GM12865 (cell line): ENCODE measurements around the gene KANK2.

Experiments
- DNase-seq: peaks from one replicate; pipeline ENCODE4 v3.0.0; 2010; ENCODE audit warnings: low read depth
- H3K4me3 ChIP-seq: 2 replicates; pipeline ENCODE4 v1.5.1; 2011; ENCODE audit warnings: mild to moderate bottlenecking, low read depth, low read length, control low read depth
- TF ChIP-seq, protein P1 (sequence below): IDR thresholded peaks from 2 replicates; pipeline ENCODE4 v1.5.1; 2011; ENCODE audit warnings: low read length, control low read depth, low read depth, inconsistent platforms; ENCODE audit not compliant: insufficient read depth; ENCODE audit errors: missing control alignments

The KANK2 gene

DNA sequence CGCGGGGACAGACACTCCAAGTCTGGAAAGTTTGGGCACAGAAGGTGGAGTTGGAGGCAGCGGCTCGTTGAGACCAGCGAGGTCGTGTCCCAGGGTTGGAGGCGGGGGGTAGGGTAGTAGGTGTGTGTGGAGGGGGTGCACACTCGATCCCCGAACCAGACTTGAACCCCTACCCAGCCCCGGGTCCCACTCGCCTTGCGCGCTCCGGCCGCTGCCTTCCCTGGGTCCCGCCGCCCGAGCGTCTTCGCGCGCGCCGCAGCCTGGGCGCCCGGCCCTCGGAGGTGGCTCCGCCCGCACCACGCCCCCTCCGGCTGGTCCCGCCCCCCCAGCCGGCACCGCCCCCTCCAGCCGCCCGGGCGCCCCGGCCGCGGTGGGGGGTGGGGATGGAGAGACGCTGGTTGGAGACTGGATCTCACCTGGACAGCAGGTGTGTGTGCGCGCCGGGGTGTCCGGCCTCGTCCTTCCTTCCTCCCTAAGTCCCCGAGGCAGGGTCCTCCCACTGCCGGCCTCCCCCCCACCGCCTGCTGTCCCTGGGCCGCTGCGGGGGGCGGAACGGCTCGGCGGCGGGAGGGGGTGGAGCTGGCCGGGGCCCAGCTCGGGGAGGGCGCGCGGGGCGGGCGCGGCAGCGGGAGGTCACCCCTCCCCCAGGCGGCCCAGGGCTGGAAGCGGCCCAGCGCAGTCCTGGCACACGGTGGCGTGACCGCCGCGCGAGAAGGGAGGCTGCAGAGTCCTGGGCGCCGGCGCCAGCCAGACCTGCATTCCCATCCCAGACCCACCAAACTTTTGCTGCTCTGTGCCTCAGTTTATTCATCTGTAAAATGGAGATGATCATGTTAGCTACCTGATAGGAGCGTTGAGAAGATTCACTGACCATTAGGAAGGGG lies at the start of gene KANK2:
TSS of gene KANK2 (minus strand) at position 255 of the 884 bp plus-strand sequence. CDS start 3,034 bp downstream, outside the sequence.
- TF ChIP-seq, protein P1, sequence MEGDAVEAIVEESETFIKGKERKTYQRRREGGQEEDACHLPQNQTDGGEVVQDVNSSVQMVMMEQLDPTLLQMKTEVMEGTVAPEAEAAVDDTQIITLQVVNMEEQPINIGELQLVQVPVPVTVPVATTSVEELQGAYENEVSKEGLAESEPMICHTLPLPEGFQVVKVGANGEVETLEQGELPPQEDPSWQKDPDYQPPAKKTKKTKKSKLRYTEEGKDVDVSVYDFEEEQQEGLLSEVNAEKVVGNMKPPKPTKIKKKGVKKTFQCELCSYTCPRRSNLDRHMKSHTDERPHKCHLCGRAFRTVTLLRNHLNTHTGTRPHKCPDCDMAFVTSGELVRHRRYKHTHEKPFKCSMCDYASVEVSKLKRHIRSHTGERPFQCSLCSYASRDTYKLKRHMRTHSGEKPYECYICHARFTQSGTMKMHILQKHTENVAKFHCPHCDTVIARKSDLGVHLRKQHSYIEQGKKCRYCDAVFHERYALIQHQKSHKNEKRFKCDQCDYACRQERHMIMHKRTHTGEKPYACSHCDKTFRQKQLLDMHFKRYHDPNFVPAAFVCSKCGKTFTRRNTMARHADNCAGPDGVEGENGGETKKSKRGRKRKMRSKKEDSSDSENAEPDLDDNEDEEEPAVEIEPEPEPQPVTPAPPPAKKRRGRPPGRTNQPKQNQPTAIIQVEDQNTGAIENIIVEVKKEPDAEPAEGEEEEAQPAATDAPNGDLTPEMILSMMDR, result no peak
- peak; percentile 85 for DNase-seq
- peak within 1 kb of the TSS; percentile 92 for H3K4me3 ChIP-seq

DNA sequence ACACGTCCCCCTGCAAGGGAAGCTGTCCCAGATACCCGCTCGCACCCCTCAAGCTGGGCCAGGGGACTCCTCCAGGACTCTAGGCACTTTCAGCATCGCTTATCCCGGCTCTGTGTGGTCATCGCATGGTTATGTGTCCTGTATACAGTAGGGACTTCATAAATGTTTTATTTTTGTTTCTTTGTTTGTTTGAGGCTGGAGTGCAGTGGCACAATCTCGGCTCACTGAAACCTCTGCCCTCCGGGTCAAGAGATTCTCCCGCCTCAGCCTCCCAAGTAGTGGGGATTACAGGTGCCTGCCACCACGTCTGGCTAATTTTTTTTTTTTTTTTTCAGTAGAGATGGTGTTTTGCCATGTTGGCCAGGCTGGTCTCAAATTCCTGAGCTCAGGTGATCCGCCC lies 49.6 kb upstream of the KANK2 start:
- TF ChIP-seq, protein P1, result no peak
- DNase-seq, result no peak
- no peak overlapping the region for H3K4me3 ChIP-seq

DNA sequence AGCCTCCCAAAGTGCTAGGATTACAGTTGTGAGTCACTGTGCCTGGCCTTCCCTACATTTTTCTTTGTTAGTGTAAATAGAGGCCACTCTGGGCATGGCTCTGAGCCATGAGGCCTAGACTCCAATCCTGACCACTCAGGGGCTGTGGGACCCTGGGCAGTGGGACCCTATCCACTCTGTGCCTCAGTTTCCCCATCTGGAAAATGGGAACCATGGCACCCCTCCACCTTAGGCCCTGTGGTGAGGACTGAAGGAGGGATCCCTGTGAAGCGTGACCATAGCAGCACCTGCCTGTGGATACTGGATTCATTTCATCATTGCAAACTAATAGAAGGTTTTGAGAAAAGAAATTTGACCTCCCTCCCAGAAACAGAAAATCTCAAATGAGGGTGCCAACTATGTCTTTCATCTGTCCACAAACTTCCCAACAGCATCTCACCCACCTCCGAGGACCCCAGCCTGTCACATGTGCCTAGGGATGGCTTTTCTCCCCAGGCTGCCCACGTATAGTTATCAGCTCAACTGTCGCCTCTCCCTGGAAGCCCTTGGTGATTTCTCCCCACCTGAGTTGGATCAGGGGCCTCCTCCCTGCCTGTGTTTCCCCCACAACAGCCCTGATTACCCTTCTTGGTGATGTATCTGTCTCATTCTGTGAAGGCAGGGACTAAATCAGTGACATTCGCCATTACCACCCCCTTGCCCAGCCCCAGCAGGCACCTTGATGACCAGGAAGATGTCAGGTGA lies 47.7 kb upstream of the KANK2 start:
- TF ChIP-seq, protein P1, result no peak
- no peak overlapping the region for H3K4me3 ChIP-seq
- DNase-seq, result no peak

DNA sequence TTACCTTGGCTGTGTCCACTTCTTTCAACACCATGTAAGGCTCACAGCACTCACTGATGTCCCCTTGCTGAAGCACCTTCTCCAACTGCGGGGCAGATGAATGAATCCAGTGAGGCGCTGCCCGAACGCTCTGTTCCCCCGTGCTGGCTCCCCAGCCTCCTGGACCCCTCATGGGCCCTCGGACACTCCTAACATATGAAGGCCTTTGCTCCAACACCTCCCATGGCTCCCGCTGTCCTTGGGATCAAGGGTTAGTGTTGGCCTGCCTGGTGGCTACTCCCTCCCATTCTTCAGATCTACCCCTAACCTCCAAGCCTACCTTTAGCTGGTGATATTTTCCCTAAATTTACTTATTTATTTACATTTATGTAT lies 46.4 kb upstream of the KANK2 start:
- DNase-seq, result no peak
- TF ChIP-seq, protein P1, result no peak
- no peak overlapping the region for H3K4me3 ChIP-seq

DNA sequence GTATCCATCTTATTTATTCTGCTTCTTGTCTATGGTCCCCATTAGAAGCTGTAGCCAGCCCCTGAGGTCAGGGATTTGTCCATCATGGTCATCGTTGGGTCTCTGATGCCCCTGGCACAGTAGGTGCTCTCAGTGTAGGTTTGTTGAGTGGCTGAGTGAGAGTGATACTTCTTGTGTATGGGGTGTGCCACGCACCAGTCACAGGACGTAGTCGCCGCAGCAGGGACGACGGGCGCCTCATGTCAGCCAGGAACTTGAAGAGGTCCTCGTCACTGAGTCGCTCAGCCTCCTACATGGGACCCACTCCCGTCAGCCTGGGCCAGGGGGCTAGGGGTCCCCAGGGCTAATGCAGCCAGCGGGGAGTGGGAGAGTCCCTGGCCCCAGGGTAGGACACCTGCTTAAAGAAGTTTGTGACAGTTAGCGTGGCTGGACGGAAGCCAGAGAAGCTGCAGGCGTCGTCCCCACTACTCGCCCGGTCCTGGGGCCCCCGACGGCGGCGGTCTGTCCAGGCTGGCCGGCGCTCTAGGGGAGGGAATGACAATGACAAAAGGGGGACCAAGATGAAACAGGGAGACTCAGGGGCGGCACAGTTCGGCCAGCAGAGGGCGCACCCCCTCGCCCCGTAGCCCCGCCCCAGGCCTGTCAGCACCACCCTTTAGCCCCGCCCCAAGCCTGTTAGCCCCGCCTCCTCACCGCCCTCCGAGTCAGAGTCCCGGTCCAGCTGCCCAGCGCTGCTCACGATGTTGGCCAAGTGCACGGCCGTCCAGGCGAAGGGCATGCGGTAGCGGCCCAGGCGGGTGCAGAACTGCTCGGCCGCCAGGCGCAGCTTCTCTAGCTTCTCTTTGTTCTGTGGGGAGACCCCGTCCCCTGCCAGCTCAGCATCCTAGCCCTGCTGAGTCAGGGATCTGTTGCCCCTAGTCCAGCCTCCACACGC lies 45.8 kb upstream of the KANK2 start:
- no peak overlapping the region for H3K4me3 ChIP-seq
- TF ChIP-seq, protein P1, result peak; percentile 92
- peak; percentile 87 for DNase-seq

DNA sequence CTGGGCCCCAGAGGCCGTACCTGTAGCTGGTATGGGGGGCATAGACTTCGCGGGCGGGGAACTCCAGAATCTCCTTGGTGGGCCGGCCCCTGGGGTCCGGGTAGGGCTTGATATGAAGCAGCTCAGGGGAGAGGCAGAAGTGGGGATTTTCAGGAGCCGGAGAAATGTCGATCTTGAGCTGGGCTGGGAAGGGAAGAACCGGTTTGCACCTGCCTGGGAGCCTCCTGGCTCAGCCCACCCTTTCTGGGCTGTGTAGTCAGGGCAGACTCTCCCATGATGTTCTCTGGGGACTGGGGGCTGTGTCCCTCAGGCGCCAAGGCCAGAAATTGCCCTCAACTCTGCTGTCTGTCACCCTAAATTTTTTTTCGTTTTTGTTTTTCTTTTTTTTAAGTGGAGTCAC lies 44.7 kb upstream of the KANK2 start:
- H3K4me3 ChIP-seq, result no peak overlapping the region
- TF ChIP-seq, protein P1, result no peak
- DNase-seq, result no peak
